ENCODE results near the gene POMC. TPM values are rescaled to one million over a fixed set of nuclear protein-coding genes. Genes with fewer than 3 reads are reported as not detected.

The POMC gene
- total RNA-seq (2014; rRNA removed; shearing (Covaris generic)) = not detected in 2 replicates

GRCh38 chr2:25168256-25169072, at the start of gene POMC:
POMC (minus strand) TSS chr2:25168580; CDS start chr2:25164772, 3,808 bp downstream.

Other genes starting within 250 kb of the POMC start
- 41.5 and 43.6 TPM in 2 replicates for gene ADCY3, start 248.3 kb downstream of the POMC start, total RNA-seq (2014; rRNA removed; shearing (Covaris generic))
- gene DNAJC27, start 196.6 kb downstream of the POMC start, total RNA-seq (2014; rRNA removed; shearing (Covaris generic)) = 1.9 and 2.3 TPM in 2 replicates
- gene EFR3B, start 126.5 kb downstream of the POMC start, total RNA-seq (2014; rRNA removed; shearing (Covaris generic)) = 0.45 and 0.66 TPM in 2 replicates
- 8.4 and 9.9 TPM in 2 replicates for gene DNMT3A, start 173.3 kb upstream of the POMC start, total RNA-seq (2014; rRNA removed; shearing (Covaris generic))